ENCODE results near the gene STAP1. TPM values are rescaled to one million over a fixed set of nuclear protein-coding genes. Genes with fewer than 3 reads are reported as not detected.

STAP1 gene
- total and polyA plus RNA-seq, 2 of the 8 experiments (the other 6 are each of a cell fraction or from before 2014, with no cell fraction given) = not detected

DNA sequence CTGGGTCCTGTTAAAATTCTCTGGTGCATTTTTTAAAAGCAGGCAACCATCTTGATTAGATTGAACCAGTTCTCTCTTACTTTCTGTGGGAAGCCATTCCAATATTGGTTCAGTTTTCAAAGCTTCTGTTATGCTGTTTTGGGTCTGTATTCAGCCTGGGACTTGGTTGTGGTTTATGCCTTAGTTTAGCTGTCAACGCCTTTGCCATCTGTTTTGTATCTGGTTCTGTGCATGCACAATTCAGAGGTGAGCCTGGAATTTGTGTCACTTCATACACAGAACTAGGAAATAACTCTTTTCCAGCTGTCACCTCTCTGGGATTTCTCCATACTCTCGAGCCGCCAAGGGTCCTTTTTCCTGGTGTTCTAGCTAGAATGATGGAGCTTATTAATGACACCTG lies 46.2 kb downstream of the STAP1 start:
- Histone ChIP-seq H4K5ac (ENCODE audit: insufficient read length, low read depth, low read length) (no peak overlapping the region), H2AK5ac (ENCODE audit: low read depth, low read length) (no peak overlapping the region), H3K4ac (replicated peaks; ENCODE audit: insufficient read length, low read depth, low read length) (no peak overlapping the region), H3K79me1 (ENCODE audit: low read depth, low read length) (no peaks in the 10 kb centered on the region), H3K18ac (ENCODE audit: extremely low read depth, low read length) (no peak overlapping the region), H3K56ac (replicated peaks; ENCODE audit: insufficient read length, low read depth, low read length) (no peak overlapping the region), H3K27ac (ENCODE audit: low read depth, low read length) (no peak overlapping the region), H3K9ac (replicated peaks in 1 of 4; ENCODE audit: extremely low read depth in 1 of 4, low read depth in 3 of 4, low read length in 3 of 4) (no peak overlapping the region), H2AFZ (ENCODE audit: low read length) (no peak overlapping the region), H3K23ac (ENCODE audit: insufficient read length) (no peak overlapping the region), H2BK20ac (ENCODE audit: low read length) (no peak overlapping the region), H3K14ac (ENCODE audit: insufficient read length) (no peak overlapping the region), H2BK15ac (ENCODE audit: low read length) (no peak overlapping the region), H2BK120ac (replicated peaks; ENCODE audit: low read depth, low read length) (no peak overlapping the region), H3K36me3 (ENCODE audit: control insufficient read depth in 2 of 4, insufficient read depth in 4 of 4, low read length in 3 of 4) (no peaks in the 10 kb centered on the region), H3K4me3 (ENCODE audit: extremely low read depth in 1 of 4, insufficient read depth in 2 of 4, low read depth in 3 of 4, low read length in 4 of 4) (no peak overlapping the region), H2BK12ac (ENCODE audit: low read depth, low read length) (no peak overlapping the region), H3K4me1 (replicated peaks in 1 of 4; ENCODE audit: control insufficient read depth in 3 of 4, insufficient read depth in 4 of 4, low read length in 3 of 4) (no peaks in the 10 kb centered on the region), H3K9me3 (ENCODE audit: insufficient read depth in 2 of 2, low read depth in 1 of 2, low read length in 1 of 2) (no peaks in the 10 kb centered on the region), H3K4me2 (ENCODE audit: insufficient read depth in 1 of 2, low read depth in 2 of 2, low read length in 2 of 2) (no peak overlapping the region), H3K79me2 (ENCODE audit: control insufficient read depth in 1 of 2, insufficient read depth in 2 of 2, low read length in 2 of 2) (no peaks in the 10 kb centered on the region), H4K91ac (replicated peaks; ENCODE audit: insufficient read length, low read length) (no peak overlapping the region), H4K20me1 (replicated peaks in 1 of 2; ENCODE audit: control insufficient read depth in 1 of 2, insufficient read depth in 2 of 2, low read length in 2 of 2) (no peaks in the 10 kb centered on the region), H3K27me3 (replicated peaks in 1 of 4; ENCODE audit: control insufficient read depth in 3 of 4, extremely low read depth in 1 of 4, insufficient read depth in 3 of 4, low read length in 3 of 4) (no peaks in the 10 kb centered on the region), H3K23me2 (ENCODE audit: low read depth, low read length) (no peaks in the 10 kb centered on the region), H4K8ac (ENCODE audit: extremely low read depth, insufficient read depth, low read length) (no peak overlapping the region), H2BK5ac (ENCODE audit: low read depth, low read length) (no peak overlapping the region)
- WGBS, 2 experiments (ENCODE audit: extremely low coverage in 1 of 2, insufficient coverage in 1 of 2, insufficient read length in 1 of 2, insufficient replicate concordance in 2 of 2, low coverage in 1 of 2, low lambda C conversion rate in 2 of 2, missing lambda C conversion rate in 1 of 2) = 88% methylated on average over 3 of the region's 3 CpGs; no CpG with 5 or more reads in 1 of the 2 experiments
- DNase-seq (ENCODE audit: low read depth in 1 of 2, low spot score in 2 of 2) (no peak), FAIRE-seq (no peak)
- ChIA-PET POLR2A (ENCODE audit: partially characterized antibody) (no interaction called here), CTCF (ENCODE audit: partially characterized antibody) (no interaction called here)
- no peak for TF ChIP-seq HDAC6 (IDR thresholded peaks at IDR 0.05; ENCODE audit: low read depth, low read length)
- TF ChIP-seq SP2 (IDR thresholded peaks at IDR 0.05; ENCODE audit: low read length) = no peak
- TF ChIP-seq POLR2AphosphoS5 (IDR thresholded peaks at IDR 0.05; ENCODE audit: low read depth, low read length) = no peak
- TF ChIP-seq SIN3A (conservative IDR thresholded peaks at IDR 0.05 in 1 of 2, IDR thresholded peaks at IDR 0.05 in 1 of 2; ENCODE audit: low read depth in 1 of 2, low read length in 2 of 2) = no peak
- no peak for TF ChIP-seq KDM5A (IDR thresholded peaks at IDR 0.05; ENCODE audit: low read length)
- TF ChIP-seq TAF1 (IDR thresholded peaks at IDR 0.05; ENCODE audit: low read depth, low read length) = no peak
- no peak for TF ChIP-seq KDM1A (IDR thresholded peaks at IDR 0.05; ENCODE audit: borderline replicate concordance, low read length)
- TF ChIP-seq SIRT6 (IDR thresholded peaks at IDR 0.05; ENCODE audit: low read length) = no peak
- no peak for TF ChIP-seq EZH2 (IDR thresholded peaks at IDR 0.05; ENCODE audit: low read depth, low read length, severe bottlenecking)
- TF ChIP-seq POLR2A (IDR thresholded peaks at IDR 0.05; ENCODE audit: control extremely low read depth in 1 of 2, low read depth in 2 of 2, low read length in 2 of 2) = no peak
- no peak for TF ChIP-seq BRCA1 (IDR thresholded peaks at IDR 0.05; ENCODE audit: low read depth, low read length)

Measured in H1 (cell line).